Astrocyte of the cerebellum (primary cell): ENCODE data around the gene F3.

ENCODE experiments used
- DNase-seq: peaks from one replicate; pipeline ENCODE4 v3.0.0-alpha.2; 2011; ENCODE audit warnings: low read depth
- H3K4me3 ChIP-seq: 2 replicates; pipeline ENCODE4 v1.5.1; 2011; ENCODE audit warnings: mild to moderate bottlenecking, low read depth, low read length, moderate library complexity
- CTCF ChIP-seq: IDR thresholded peaks from 2 replicates; pipeline ENCODE4 v1.5.1; 2012; ENCODE audit warnings: low read length, low read depth, moderate library complexity, mild to moderate bottlenecking; ENCODE audit errors: missing control alignments
- in situ Hi-C: cut with HindIII; loops from 2 replicates; pipeline ENCODE4 v1.10.0; 2017; ENCODE audit warnings: low sequenced_read_pairs

The F3 gene

DNA sequence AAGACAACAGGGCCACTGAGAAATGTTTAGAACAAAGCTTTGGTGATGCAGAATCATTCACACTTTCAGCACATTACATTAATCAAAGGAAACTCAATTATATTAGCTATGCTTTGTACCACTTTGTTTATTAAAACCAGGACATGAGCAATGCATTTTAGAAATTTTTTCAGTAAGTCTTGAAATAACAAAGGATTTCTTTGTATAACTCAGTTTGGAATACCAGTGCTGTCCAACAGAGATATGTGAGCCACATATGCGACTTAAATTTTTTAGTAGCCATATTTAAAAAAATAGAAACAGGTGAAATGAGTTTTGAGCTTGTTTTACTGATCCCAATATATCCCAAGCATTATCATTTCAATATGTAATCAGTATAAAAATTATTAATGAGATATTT is 18.8 kb upstream of the F3 start:
- no peak overlapping the region for H3K4me3 ChIP-seq
- TF ChIP-seq CTCF: no peak
- no peak for DNase-seq
- in situ Hi-C loops: no loop called here

GRCh38 chr1:94559921-94560320 is 18.4 kb upstream of the F3 start:
- DNase-seq: no peak
- in situ Hi-C loops: no loop called here
- no peak overlapping the region for H3K4me3 ChIP-seq
- no peak for TF ChIP-seq CTCF

DNA sequence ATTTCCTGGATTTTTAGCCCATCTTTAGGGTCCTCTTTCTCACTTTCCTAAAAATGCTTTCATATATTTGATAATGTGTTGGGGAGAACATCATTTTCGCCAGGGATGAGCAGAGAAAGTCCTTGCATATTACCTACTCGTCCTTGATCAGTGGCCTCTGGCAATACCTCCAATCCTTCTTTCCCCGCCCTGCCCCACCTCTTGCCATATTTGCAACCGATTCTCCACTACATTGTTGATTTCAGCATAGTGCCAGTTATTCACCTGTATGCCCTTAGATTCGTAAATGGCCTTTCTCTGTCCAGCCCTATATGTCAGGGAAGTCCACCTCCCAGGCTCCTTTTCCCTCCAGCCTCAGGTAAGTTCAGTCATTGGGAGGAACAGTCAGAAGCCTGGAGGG is 13.5 kb upstream of the F3 start:
- no peak for DNase-seq
- in situ Hi-C loops: no loop called here
- H3K4me3 ChIP-seq: no peak overlapping the region
- no peak for TF ChIP-seq CTCF

DNA sequence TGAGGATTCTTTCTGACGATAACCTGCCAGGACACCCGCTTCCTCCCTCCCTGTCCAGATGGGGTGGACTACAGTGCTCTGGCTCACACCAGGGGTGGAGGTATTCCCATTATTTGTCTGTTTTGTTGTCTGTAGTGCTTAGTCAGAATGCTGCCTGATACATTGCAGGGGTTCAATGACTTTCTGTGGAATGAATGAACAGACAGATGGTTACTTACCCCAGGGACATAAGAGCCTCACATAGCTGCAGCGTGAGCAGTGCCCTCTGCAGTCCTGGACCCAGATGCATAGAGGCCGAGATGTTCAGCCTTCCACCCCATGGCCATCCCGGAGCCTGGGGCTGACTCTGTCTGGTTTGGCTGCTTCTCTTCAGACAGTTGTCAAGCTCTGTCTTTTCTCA is 13.0 kb upstream of the F3 start:
- no peak for TF ChIP-seq CTCF
- in situ Hi-C loops: no loop called here
- H3K4me3 ChIP-seq: no peak overlapping the region
- no peak for DNase-seq

DNA sequence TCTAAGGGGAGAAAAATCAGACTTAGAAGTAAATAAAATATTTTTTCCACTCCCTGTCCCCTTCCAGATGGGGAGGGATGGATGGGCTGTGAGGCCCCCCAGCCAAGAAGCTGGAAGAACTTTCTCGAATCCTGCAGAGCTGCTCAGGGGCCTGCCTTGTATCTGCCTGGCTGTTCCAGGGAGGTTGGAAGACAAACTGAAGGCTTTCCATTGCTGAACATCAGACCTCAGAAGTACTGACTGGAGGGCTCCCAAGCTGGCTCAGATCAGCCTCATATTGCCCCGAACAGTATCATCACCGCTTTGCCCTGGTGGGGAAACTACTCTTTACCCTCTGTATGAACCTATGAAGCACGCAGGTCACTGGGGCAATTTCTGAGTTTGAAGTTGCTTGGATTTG is 12.4 kb upstream of the F3 start:
- H3K4me3 ChIP-seq: no peak overlapping the region
- no peak for TF ChIP-seq CTCF
- DNase-seq: no peak
- in situ Hi-C loops: no loop called here

- in situ Hi-C loops: no loop called here
- H3K4me3 ChIP-seq: no peak overlapping the region
- no peak for TF ChIP-seq CTCF
- DNase-seq: no peak
Measured at GRCh38 chr1:94553323-94553730, 11.8 kb upstream of the F3 start.

- TF ChIP-seq CTCF: no peak
- H3K4me3 ChIP-seq: no peak overlapping the region
- in situ Hi-C loops: no loop called here
- no peak for DNase-seq
Measured at GRCh38 chr1:94552071-94552586, 10.6 kb upstream of the F3 start.
